Astrocyte (in vitro differentiated cells and primary cell): ENCODE results near the gene APOBEC3H. TPM values are rescaled to one million over a fixed set of nuclear protein-coding genes. Genes with fewer than 3 reads are reported as not detected.

Experiments used
- DNase-seq: peaks from one replicate; pipeline ENCODE4 v3.0.0-alpha.2; 2010; ENCODE audit warnings: low read depth
- FAIRE-seq: peaks from 2 replicates; lab custom pipeline; 2011; peaks lifted over from hg19 to GRCh38; lab: Jason Lieb, UNC
- H2AFZ ChIP-seq: 2 replicates; pipeline ENCODE4 v1.6.0; 2012; ENCODE audit warnings: low read depth, low read length, inconsistent platforms
- H3K27ac ChIP-seq: 2 replicates; pipeline ENCODE4 v1.5.1; 2011; ENCODE audit warnings: low read depth, low read length, inconsistent platforms
- H3K27me3 ChIP-seq: 2 replicates; pipeline ENCODE4 v1.6.0; 2011; ENCODE audit warnings: low read length, inconsistent platforms; ENCODE audit not compliant: insufficient read depth
- H3K36me3 ChIP-seq: 2 replicates; pipeline ENCODE4 v1.5.1; 2011; ENCODE audit warnings: low read length, inconsistent platforms; ENCODE audit not compliant: insufficient read depth
- H3K4me1 ChIP-seq: 2 replicates; pipeline ENCODE4 v1.5.1; 2011; ENCODE audit warnings: low read length, inconsistent platforms; ENCODE audit not compliant: insufficient read depth
- H3K4me2 ChIP-seq: 2 replicates; pipeline ENCODE4 v1.6.0; 2012; ENCODE audit warnings: low read length, inconsistent platforms
- H3K4me3 ChIP-seq: 2 replicates; pipeline ENCODE4 v1.5.1; 2011; ENCODE audit warnings: low read depth, mild to moderate bottlenecking, low read length, inconsistent platforms; ENCODE audit not compliant: insufficient read depth
- H3K79me2 ChIP-seq: 2 replicates; pipeline ENCODE4 v1.6.0; 2012; ENCODE audit warnings: mild to moderate bottlenecking, low read length, inconsistent platforms; ENCODE audit not compliant: insufficient read depth
- H3K9ac ChIP-seq: 2 replicates; pipeline ENCODE4 v1.6.0; 2012; ENCODE audit warnings: mild to moderate bottlenecking, low read length, inconsistent platforms
- H3K9me3 ChIP-seq: 2 replicates; pipeline ENCODE4 v1.5.1; 2012; ENCODE audit warnings: low read depth, mild to moderate bottlenecking, low read length, inconsistent platforms; ENCODE audit not compliant: insufficient read depth
- H4K20me1 ChIP-seq: 2 replicates; pipeline ENCODE4 v1.6.0; 2012; ENCODE audit warnings: low read length, inconsistent platforms; ENCODE audit not compliant: insufficient read depth
- H3K27ac Mint-ChIP-seq: one replicate; pipeline ENCODE4 v1.8.0; 2021; ENCODE audit warnings: mild to moderate bottlenecking, mixed read lengths; ENCODE audit not compliant: unreplicated experiment
- H3K27me3 Mint-ChIP-seq: one replicate; pipeline ENCODE4 v1.8.0; 2021; ENCODE audit warnings: low read depth, mixed read lengths; ENCODE audit not compliant: unreplicated experiment
- H3K36me3 Mint-ChIP-seq: one replicate; pipeline ENCODE4 v1.8.0; 2021; ENCODE audit warnings: low read depth, mixed read lengths; ENCODE audit not compliant: unreplicated experiment
- H3K4me1 Mint-ChIP-seq: one replicate; pipeline ENCODE4 v1.8.0; 2021; ENCODE audit warnings: low read depth, mixed read lengths; ENCODE audit not compliant: unreplicated experiment
- H3K4me3 Mint-ChIP-seq: one replicate; pipeline ENCODE4 v1.8.0; 2021; ENCODE audit warnings: mild to moderate bottlenecking, moderate library complexity, mixed read lengths; ENCODE audit not compliant: unreplicated experiment
- H3K9me3 Mint-ChIP-seq: one replicate; pipeline ENCODE4 v1.8.0; 2021; ENCODE audit warnings: mild to moderate bottlenecking, mixed read lengths; ENCODE audit not compliant: unreplicated experiment
- CTCF ChIP-seq: IDR thresholded peaks from 2 replicates; pipeline ENCODE4 v1.5.1; 2011; ENCODE audit warnings: low read depth, mild to moderate bottlenecking, inconsistent platforms, low read length, moderate library complexity; ENCODE audit not compliant: insufficient read depth
- EZH2 ChIP-seq: IDR thresholded peaks from 2 replicates; pipeline ENCODE4 v1.6.1; 2012; ENCODE audit warnings: mild to moderate bottlenecking, low read length, inconsistent platforms; ENCODE audit not compliant: insufficient read depth
- total RNA-seq: library from RNA; stranded (reverse); gene quantifications from 2 replicates; pipeline ENCODE4 v1.2.1, GENCODE V29; 2021

APOBEC3H gene
- total RNA-seq, 1 donor from 2014 or later = 0.30 TPM

- Histone ChIP-seq H3K4me1 (peaks cover 6% of the 10 kb centered on the region), H3K27me3 (peaks cover 2% of the 10 kb centered on the region), H3K27ac (no peak overlapping the region), H3K36me3 (no peaks in the 10 kb centered on the region), H3K4me3 (no peak overlapping the region), H4K20me1 (no peaks in the 10 kb centered on the region), H3K9ac (no peak overlapping the region), H3K9me3 (no peaks in the 10 kb centered on the region), H3K4me2 (no peak overlapping the region), H3K79me2 (no peaks in the 10 kb centered on the region), H2AFZ (no peak overlapping the region)
- TF ChIP-seq EZH2 = no peak
- no peak for TF ChIP-seq CTCF
- no peak for FAIRE-seq
- H3K36me3 Mint-ChIP-seq = peaks cover 1% of the 10 kb centered on the region
- peaks cover 17% of the 10 kb centered on the region for H3K4me1 Mint-ChIP-seq
- peaks cover 2% of the 10 kb centered on the region for H3K9me3 Mint-ChIP-seq
- H3K27ac Mint-ChIP-seq = no peak overlapping the region
- H3K4me3 Mint-ChIP-seq = no peak overlapping the region
- H3K27me3 Mint-ChIP-seq = peaks cover 27% of the 10 kb centered on the region
- no peak for DNase-seq
Measured at GRCh38 chr22:39132871-39133524, 36.0 kb downstream of the APOBEC3H start.

- Histone ChIP-seq H3K4me2 (no peak overlapping the region), H3K4me3 (no peak overlapping the region), H2AFZ (no peak overlapping the region), H3K9me3 (no peaks in the 10 kb centered on the region), H3K4me1 (peaks cover 6% of the 10 kb centered on the region), H4K20me1 (no peaks in the 10 kb centered on the region), H3K36me3 (no peaks in the 10 kb centered on the region), H3K27ac (no peak overlapping the region), H3K27me3 (peaks cover 2% of the 10 kb centered on the region), H3K79me2 (no peaks in the 10 kb centered on the region), H3K9ac (no peak overlapping the region)
- Mint-ChIP-seq H3K4me1 (peaks cover 17% of the 10 kb centered on the region), H3K36me3 (peaks cover 1% of the 10 kb centered on the region), H3K9me3 (peaks cover 2% of the 10 kb centered on the region), H3K4me3 (no peak overlapping the region), H3K27me3 (peaks cover 33% of the 10 kb centered on the region), H3K27ac (no peak overlapping the region)
- FAIRE-seq (no peak), DNase-seq (no peak)
- TF ChIP-seq EZH2 = no peak
- no peak for TF ChIP-seq CTCF
Measured at GRCh38 chr22:39133871-39134270, 36.8 kb downstream of the APOBEC3H start.

- FAIRE-seq = no peak
- H2AFZ ChIP-seq = no peak overlapping the region
Measured at GRCh38 chr22:39134366-39135091, 37.5 kb downstream of the APOBEC3H start.

More at GRCh38 chr22:39134366-39135091, 37.5 kb downstream of the APOBEC3H start:
- no peak overlapping the region for H3K4me3 ChIP-seq
- H3K27ac ChIP-seq = no peak overlapping the region
- no peak overlapping the region for H3K4me3 Mint-ChIP-seq
- no peak overlapping the region for H3K9ac ChIP-seq
- H4K20me1 ChIP-seq = no peaks in the 10 kb centered on the region
- no peaks in the 10 kb centered on the region for H3K79me2 ChIP-seq
- H3K9me3 Mint-ChIP-seq = peaks cover 2% of the 10 kb centered on the region
- H3K27ac Mint-ChIP-seq = no peak overlapping the region
- H3K27me3 ChIP-seq = peaks cover 2% of the 10 kb centered on the region
- H3K4me2 ChIP-seq = no peak overlapping the region
- no peak for DNase-seq
- peaks cover 35% of the 10 kb centered on the region for H3K27me3 Mint-ChIP-seq
- no peaks in the 10 kb centered on the region for H3K36me3 ChIP-seq
- no peaks in the 10 kb centered on the region for H3K9me3 ChIP-seq
- peaks cover 17% of the 10 kb centered on the region for H3K4me1 Mint-ChIP-seq
- peaks cover 1% of the 10 kb centered on the region for H3K36me3 Mint-ChIP-seq
- H3K4me1 ChIP-seq = peaks cover 6% of the 10 kb centered on the region
- TF ChIP-seq CTCF = no peak
- no peak for TF ChIP-seq EZH2
